Fibroblast of skin of left quadriceps (primary cell): ENCODE results near the gene ZFR2.

Experiments used
- DNase-seq, 2 experiments: peaks; one replicate each; pipeline ENCODE4 v3.0.0-alpha.2; 2013; ENCODE audit warnings: low read depth in 2 of 2

The ZFR2 gene

GRCh38 chr19:3788996-3789778 lies 79.7 kb downstream of the ZFR2 start:
- DNase-seq: no peak

GRCh38 chr19:3785938-3786824 lies 82.7 kb downstream of the ZFR2 start, which contains the start of gene MATK:
TSS of gene MATK (minus strand) at chr19:3786381. CDS start at chr19:3785135, 1,246 bp downstream.
- no peak for DNase-seq

DNA sequence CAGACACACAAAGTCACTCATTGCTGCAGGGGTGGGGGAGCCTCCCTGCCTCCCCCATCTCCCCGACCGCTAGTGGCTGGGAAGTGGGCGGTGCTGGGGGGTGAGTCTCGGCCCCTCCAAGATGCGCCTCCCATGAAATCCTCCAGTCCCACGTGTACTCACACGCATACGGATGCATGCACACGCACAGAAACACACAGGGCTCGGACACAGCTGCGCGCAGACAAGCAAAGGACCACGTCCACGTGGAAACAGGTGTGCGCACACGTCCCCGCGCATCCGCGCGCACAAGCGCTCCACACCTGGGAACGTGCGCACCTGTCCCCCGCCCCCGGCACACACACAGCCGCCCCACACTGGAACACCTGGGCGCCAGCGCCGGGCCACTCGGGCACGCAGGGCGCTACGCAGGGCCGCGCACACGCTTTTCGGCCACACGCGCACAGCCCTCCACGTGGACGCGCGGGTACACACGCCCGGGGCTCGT lies 83.3 kb downstream of the ZFR2 start:
- DNase-seq: no peak

DNA sequence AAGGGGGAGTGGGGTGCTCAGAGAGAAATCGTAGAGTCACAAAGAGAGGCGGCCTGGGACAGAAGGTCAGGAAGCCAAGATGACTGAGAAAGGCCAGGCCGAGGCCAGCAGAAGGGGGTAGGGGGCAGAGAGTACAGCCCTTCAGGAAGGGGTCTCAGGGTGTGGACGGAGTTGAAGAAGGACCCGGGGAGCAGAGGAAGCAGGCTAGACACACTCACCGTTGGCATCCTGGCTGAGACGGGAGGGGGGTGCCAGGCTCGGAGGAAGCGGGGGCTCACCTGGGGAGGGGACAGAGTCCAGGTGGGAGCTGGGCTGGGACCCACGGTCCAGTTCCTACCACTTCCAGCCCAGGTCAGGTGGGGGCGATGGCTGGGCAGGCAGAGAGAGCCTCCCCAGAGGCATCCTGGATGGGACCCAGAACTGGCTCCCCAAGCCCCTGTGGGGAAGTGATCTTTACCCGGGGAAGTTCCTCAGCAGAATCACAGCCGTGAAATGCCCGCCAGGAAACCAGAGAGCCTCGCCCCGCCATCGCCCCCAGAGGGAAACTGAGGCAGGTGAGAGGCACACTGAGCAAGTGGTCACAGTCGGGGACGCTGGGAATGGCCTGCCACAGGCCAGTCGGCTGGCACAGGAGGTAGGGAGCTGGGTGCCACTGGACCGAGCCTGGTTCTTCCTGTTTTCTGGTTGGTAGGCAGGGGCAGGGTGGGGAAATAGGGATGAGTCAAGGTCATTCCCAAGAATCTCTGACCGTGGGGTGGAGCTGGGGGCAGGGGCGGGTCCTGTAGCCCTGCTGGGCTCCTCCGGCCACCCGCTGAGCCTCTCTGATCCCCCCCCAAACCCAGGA lies 84.0 kb downstream of the ZFR2 start:
- no peak for DNase-seq

DNA sequence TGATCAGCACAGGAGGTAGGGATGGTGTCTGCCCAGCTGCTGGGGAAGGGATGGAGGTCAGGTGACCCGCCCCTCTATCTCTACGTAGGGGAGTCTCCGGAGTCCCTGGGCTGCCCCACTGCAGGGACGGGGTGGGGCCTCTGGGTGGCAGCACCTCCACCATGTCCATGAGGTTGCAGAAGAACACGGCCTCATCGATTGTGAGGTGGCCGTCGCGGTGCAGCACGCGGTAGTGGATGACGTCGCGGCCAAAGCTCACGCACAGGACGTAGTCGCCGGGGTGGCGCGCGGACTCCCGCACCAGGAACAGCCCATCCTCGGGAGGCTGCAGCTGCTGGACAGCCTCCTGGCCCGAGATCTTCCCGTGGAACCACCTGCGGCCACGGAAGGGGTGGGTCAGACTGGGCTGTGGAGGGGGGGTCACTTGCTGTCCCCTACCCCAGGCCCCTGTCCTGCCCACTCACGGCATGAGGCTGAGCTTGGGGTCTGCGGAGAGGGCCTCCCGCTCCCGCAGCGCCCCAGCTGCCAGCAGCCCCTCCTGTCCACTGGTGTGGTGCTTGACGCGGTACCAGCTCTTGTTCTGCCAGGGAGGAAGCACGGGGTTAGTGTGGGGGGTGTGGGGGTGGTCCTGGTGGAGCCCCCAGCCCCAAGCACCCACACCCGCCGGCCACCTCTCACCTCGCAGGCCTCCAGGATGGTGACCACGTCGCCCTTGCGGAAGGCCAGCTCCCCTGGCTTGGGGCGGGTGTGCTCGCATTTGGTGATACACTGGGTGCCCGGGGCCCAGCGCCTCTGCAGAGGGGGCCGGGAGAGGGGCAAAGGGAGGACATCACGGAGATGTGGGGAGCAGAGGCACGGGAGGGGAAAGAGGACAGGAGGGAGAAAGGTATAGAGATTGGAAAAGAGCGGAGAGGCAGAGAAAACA lies 84.9 kb downstream of the ZFR2 start:
- DNase-seq: no peak

DNA sequence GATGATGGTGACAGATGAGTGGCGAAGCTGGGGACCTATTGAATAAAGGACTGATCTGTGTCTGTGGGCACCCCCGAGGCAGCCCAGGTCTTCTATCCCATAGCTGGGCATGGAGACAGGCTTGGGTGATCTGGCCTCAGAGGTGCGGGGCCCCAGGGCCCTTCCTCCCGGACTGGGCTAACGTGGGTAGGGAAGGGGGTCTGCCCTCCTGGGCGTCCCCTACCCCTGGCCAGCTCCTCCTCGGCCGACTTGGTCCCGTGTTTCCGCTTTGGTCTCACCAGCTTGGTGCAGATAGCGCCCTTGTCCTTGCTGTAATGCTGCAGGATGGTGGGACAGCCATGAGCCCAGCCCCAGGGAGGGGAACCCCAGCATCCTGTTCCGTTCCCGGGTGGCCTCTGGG lies 85.9 kb downstream of the ZFR2 start:
- no peak for DNase-seq

GRCh38 chr19:3782330-3782729 lies 86.5 kb downstream of the ZFR2 start:
- DNase-seq: no peak

DNA sequence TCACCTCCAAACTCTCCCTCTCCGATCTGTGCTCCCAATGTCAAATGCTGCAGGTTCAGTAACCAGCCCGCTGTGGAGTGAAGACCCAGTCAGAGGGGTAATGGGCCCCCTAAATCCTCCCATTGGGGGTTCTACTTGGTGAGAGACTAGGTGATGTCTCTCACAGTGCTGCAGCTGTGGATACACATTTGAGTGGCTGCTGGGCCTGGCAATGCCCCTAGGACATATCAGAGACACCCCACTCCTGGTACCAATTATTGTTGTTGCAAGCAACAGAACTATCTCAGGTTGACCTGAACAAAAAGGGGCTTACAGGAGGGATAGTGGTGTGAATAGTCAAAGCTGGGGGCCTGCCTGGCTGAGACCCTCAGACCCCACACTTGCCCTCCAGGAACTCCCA lies 87.2 kb downstream of the ZFR2 start:
- no peak for DNase-seq

- no peak for DNase-seq
Measured at GRCh38 chr19:3780786-3781304, 88.0 kb downstream of the ZFR2 start.

- DNase-seq: no peak
Measured at GRCh38 chr19:3778899-3779723, 89.7 kb downstream of the ZFR2 start.

- no peak for DNase-seq
Measured at GRCh38 chr19:3778104-3778867, 90.6 kb downstream of the ZFR2 start.

DNA sequence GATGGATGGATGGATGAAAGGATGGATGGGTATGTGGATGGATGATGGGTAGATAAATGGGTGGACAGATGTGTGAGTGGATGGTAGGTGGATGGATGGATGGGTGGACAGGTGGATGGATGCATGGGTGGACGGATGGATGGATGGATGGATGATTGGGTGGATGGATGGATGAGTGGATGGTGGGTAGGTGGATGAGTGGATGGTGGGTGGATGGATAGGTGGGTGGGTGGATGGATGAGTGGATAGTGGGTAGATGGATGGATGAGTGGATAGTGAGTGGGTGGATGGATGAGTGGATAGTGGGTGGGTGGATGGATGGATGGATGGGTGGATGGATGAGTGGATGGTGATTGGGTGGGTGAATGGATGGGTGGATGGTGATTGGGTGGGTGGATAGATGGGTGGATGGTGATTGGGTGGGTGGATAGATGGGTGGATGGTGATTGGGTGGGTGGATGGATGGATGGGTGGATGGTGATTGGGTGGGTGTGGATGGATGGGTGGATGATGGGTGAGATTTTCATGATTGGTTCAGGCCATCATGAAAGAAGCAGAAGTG lies 92.3 kb downstream of the ZFR2 start:
- DNase-seq: no peak

GRCh38 chr19:3775831-3776230 lies 93.0 kb downstream of the ZFR2 start:
- no peak for DNase-seq

- no peak for DNase-seq
Measured at GRCh38 chr19:3775374-3775711, 93.5 kb downstream of the ZFR2 start.

DNA sequence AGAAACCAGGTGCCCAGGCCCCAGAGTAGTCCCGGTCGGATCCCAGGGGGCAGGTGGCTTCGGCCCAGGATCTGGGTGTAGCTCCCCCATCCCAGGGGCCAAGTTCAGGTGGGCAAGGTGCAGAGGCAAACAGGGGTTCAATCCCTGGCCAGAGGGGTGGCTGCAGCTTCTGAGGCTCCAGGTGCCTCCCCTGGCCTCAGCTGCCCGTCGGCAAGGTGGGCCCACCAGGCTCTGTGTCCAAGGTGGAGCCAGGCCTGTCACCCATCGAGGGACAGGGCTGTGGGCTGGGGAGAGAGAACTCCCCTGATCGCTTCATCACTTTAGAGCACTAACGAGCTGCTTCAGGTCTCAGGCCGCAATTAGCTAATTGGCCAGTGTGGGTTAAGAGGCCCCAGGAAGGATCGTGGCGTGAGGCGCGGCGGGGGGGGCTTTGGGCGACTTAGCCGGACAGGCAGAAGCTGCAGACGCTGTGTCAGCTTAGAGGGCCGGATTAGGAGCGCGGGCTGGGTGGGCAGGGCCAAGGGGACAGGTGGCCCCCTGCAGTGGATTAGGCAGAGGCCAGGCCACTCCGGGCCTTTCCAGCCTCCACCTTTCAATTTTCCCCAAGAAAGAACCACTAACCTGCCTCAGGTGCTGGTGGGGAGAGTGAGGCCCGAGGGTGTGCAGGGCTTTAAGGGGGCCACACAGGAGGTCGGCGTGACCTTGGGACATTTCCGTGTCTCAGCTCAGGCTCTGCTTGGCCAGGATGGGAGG lies 94.0 kb downstream of the ZFR2 start:
- DNase-seq: no peak

DNA sequence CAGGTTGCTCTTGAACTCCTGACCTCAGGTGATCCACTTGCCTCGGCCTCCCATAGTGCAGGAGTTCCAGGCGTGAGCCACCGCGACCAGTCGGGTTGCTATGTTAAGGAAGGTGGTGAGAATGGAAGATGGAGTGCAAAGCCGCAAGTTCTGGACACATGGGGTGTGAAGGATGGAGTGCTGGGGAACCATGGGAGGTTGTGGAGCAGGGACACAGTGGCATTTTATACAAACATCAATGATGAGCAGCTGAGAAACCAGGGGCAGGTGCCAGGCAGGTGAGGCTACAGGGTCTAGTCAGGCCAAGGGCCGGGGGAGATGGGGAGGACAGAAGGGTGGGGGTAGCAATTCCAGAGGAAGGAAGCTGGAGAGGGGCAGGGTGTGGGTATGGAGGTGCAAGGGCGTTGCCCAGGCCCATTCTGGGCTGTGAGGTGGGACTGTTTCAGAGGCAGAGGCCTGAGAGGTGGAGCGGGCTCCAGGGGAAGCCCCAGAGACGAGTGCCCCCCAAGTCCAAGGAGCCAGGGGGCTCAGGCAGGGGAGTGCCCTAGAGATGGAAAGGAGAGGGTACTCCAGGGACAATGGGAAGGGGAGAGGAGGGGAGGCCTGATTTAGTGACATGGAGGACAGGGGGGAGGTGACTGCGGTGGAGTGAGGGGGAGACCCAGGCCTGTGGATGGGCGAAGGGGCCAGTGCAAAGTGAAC lies 94.9 kb downstream of the ZFR2 start:
- no peak for DNase-seq

GRCh38 chr19:3771906-3772455 lies 96.9 kb downstream of the ZFR2 start, which contains the start of gene RAX2:
TSS of gene RAX2 (minus strand) at chr19:3772228. CDS start at chr19:3771742, 486 bp downstream.
- no peak for DNase-seq
